ENCODE measurements around the gene CAB39L. TPM values are rescaled to one million over a fixed set of nuclear protein-coding genes. Genes with fewer than 3 reads are reported as not detected.

Gene CAB39L
- total and polyA plus RNA-seq, 2 of the 13 experiments (the other 11 are each of a cell fraction or from before 2014, with no cell fraction given): 3.1 to 6.1 TPM

DNA sequence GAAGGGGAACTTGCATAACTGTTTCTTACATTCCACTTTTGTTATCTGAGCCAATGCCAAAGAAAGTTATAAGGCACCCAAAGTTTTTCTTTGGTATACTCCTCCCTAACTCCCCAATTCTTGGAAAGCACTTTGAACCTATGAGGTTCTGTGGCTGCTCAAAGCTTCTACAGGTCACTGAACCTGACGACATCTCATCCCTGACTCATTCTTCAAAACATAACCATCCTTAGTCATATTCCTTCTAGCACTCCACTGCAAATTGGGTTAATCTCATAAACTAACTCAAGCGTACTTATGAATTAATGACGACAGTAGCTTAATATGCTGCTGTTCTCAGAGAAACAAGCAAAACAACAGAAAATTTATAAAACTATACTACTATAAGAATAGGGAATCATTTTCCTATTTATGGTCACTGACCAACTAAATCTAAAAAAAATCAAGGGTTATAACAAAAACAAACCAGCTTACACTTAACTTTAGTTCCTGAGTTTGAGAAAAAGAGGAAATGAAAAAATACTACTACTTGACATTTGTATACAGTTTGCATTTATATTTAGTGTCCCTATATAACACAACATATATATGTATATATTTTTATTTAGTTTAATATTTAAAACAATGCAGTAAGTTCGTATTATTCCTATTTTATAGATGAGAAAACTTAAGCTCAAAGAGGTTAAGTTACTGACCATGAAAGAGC lies 69.1 kb downstream of the CAB39L start:
- Histone ChIP-seq H3K36me3 (replicated peaks in 1 of 2; ENCODE audit: control insufficient read depth in 1 of 2, insufficient read depth in 2 of 2, low read length in 2 of 2) (no peaks in the 10 kb centered on the region), H3K27ac (ENCODE audit: extremely low read length, insufficient read depth, low read length) (no peak overlapping the region), H3K4me1 (ENCODE audit: insufficient read depth, low read length) (peaks cover 31% of the 10 kb centered on the region), H3K4me2 (ENCODE audit: low read depth, low read length) (no peak overlapping the region), H4K20me1 (ENCODE audit: insufficient read depth, low read length) (no peaks in the 10 kb centered on the region), H3K9me3 (ENCODE audit: low read length) (no peaks in the 10 kb centered on the region), H3K79me2 (ENCODE audit: insufficient read depth, low read length) (no peaks in the 10 kb centered on the region), H3K9ac (ENCODE audit: insufficient read depth, low read depth, low read length) (no peak overlapping the region), H2AFZ (ENCODE audit: low read length) (no peak overlapping the region), H3K27me3 (ENCODE audit: control insufficient read depth in 1 of 2, insufficient read depth in 2 of 2, low read length in 2 of 2) (no peaks in the 10 kb centered on the region), H3K4me3 (replicated peaks in 1 of 3; ENCODE audit: insufficient read depth in 1 of 3, low read depth in 2 of 3, low read length in 3 of 3) (no peak overlapping the region)
- in situ Hi-C loops (cut with HindIII; ENCODE audit: extremely low pct_ligation_motif_present, low pct_unique_long_range_greater_than_20kb) (loop anchor here (5.0 kb wide), 1 partner anchor 67 kb away; no protein-coding TSS in a partner anchor), intact Hi-C loops (cut with micrococcal nuclease; ENCODE audit: unreplicated experiment) (loop anchor here (5.0 kb wide), 1 partner anchor 72 kb away; no protein-coding TSS in a partner anchor)
- ChIA-PET CTCF (ENCODE audit: low intra/inter-chr PET ratio, low total read pairs) (no interaction called here), POLR2A (no interaction called here)
- no TSS peak for BruUV-seq (replicated peaks)
- no peak for ATAC-seq
- no peak for TF ChIP-seq ZNF619 (CRISPR knock-in tag; IDR thresholded peaks at IDR 0.05)
- no peak for TF ChIP-seq SMARCC2 (IDR thresholded peaks at IDR 0.05)
- TF ChIP-seq, protein P1, sequence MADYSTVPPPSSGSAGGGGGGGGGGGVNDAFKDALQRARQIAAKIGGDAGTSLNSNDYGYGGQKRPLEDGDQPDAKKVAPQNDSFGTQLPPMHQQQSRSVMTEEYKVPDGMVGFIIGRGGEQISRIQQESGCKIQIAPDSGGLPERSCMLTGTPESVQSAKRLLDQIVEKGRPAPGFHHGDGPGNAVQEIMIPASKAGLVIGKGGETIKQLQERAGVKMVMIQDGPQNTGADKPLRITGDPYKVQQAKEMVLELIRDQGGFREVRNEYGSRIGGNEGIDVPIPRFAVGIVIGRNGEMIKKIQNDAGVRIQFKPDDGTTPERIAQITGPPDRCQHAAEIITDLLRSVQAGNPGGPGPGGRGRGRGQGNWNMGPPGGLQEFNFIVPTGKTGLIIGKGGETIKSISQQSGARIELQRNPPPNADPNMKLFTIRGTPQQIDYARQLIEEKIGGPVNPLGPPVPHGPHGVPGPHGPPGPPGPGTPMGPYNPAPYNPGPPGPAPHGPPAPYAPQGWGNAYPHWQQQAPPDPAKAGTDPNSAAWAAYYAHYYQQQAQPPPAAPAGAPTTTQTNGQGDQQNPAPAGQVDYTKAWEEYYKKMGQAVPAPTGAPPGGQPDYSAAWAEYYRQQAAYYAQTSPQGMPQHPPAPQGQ (CRISPR knock-in tag; IDR thresholded peaks at IDR 0.05; ENCODE audit: borderline replicate concordance): no peak
- TF ChIP-seq BCL6 (CRISPR knock-in tag; IDR thresholded peaks at IDR 0.05): peak; percentile 62; the same call in 1 of the 2 replicates
- TF ChIP-seq ETV5 (CRISPR knock-in tag; IDR thresholded peaks at IDR 0.05; ENCODE audit: borderline replicate concordance): no peak
- no peak for TF ChIP-seq ZNF160 (CRISPR knock-in tag; IDR thresholded peaks at IDR 0.05)
- 0 out of 2 replicates have a peak, but pooled peaks have one; percentile 30 for TF ChIP-seq FOSL2 (CRISPR knock-in tag; IDR thresholded peaks at IDR 0.05)
- TF ChIP-seq ISL2 (CRISPR knock-in tag; IDR thresholded peaks at IDR 0.05): no peak
- no peak for TF ChIP-seq TBL1XR1 (IDR thresholded peaks at IDR 0.05; ENCODE audit: borderline replicate concordance, low read length, partially characterized antibody)
- TF ChIP-seq ZBTB21 (CRISPR knock-in tag; IDR thresholded peaks at IDR 0.05): no peak
- no peak for TF ChIP-seq MLXIP (CRISPR knock-in tag; IDR thresholded peaks at IDR 0.05; ENCODE audit: borderline replicate concordance)
- FAIRE-seq: peak; percentile 15
- WGBS (ENCODE audit: low lambda C conversion rate): 54% methylated on average over 4 of the region's 4 CpGs
- no peak for DNase-seq (ENCODE audit: low spot score)

All from HepG2 (cell line).